Fibroblast of villous mesenchyme (primary cell): ENCODE results near the gene GALNT10. TPM values are rescaled to one million over a fixed set of nuclear protein-coding genes. Genes with fewer than 3 reads are reported as not detected.

Experiments used
- DNase-seq: peaks from one replicate; pipeline ENCODE4 v3.0.0-alpha.2; 2010; ENCODE audit warnings: low read depth
- H3K4me3 ChIP-seq: 2 replicates; pipeline ENCODE4 v1.5.1; 2011; ENCODE audit warnings: low read depth, mild to moderate bottlenecking, low read length
- total RNA-seq: library from RNA; depleted of rRNA; stranded (reverse); fragments of >200 nt; gene quantifications from 2 replicates; pipeline ENCODE4 v1.2.3, GENCODE V29; 2012
- TF ChIP-seq, protein P1 (sequence below): IDR thresholded peaks from 2 replicates; pipeline ENCODE4 v1.5.1; 2012; ENCODE audit warnings: low read depth, mild to moderate bottlenecking, low read length; ENCODE audit not compliant: insufficient read depth

GALNT10 gene
- total RNA-seq, 1 donor, result 40.6 TPM

DNA sequence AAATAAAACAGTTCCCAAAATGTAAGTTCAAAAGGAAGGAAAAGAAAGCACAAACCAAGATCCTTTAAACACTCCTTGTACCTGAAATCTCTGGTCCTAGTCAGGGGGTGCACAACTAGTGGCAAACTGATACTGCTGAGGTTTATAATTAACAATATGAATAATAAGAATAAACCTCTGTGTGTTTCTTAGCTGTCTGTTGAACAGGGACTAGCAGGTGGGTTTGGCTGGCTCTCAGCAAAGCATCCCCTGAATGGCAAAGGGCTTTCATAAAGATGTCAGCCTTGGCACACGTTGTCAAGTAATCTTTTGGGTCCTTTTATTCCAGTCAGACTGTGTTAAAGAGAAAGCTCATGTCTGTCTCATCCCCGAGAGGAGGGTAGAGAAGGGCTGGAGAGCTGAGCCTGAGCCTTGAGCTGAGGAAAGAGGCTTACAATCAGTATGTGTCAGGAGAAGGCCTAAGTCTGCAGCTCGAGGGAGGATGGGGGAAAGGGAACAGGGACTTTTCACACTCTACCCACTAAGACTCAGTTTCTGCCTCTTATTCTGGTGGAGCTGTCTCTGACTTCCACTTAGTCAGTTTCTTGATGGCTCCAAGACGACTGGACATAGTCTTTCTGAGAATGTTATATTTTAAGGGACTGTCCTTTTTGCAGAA is 123.0 kb downstream of the GALNT10 start:
- no peak for DNase-seq
- no peak overlapping the region for H3K4me3 ChIP-seq
- TF ChIP-seq, protein P1, sequence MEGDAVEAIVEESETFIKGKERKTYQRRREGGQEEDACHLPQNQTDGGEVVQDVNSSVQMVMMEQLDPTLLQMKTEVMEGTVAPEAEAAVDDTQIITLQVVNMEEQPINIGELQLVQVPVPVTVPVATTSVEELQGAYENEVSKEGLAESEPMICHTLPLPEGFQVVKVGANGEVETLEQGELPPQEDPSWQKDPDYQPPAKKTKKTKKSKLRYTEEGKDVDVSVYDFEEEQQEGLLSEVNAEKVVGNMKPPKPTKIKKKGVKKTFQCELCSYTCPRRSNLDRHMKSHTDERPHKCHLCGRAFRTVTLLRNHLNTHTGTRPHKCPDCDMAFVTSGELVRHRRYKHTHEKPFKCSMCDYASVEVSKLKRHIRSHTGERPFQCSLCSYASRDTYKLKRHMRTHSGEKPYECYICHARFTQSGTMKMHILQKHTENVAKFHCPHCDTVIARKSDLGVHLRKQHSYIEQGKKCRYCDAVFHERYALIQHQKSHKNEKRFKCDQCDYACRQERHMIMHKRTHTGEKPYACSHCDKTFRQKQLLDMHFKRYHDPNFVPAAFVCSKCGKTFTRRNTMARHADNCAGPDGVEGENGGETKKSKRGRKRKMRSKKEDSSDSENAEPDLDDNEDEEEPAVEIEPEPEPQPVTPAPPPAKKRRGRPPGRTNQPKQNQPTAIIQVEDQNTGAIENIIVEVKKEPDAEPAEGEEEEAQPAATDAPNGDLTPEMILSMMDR, result no peak

DNA sequence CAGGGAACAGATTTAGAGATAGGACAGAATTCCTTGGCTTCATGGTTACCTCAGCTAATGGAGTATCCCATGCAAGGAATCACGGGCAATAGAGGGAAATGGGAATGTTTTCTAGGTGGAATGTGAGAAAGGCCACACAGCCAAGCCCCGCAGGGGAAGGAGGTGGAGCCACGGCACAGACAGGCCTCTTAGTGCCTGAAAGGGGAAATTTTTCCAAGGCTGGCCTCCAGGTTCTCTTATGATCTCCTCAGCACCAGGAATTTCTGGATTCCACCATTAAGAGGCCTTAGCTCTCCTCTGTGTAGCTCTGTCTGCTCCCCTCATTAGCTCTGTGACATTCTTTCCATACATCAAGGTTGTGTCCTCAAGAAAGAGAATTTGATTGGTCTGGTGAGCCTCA is 124.7 kb downstream of the GALNT10 start:
- H3K4me3 ChIP-seq, result no peak overlapping the region
- no peak for DNase-seq
- TF ChIP-seq, protein P1, result no peak

DNA sequence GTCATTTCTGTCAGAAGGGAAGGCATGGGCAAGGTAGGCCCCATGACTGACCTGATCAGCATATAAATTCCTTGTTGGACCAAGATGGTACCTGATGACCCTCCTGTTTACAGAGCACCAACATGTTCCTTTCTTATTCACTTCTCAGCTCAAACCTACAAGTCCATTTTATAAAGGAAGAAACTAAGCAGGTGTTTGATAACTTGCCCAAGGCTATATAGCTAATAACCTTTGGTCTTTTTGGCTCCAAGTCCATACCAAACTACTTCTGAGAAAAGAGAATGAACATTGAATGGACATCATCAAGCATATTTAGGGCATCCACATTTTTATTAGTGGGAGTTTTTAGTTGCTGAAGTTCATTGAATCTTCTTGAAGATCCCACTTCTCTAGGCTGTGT is 125.2 kb downstream of the GALNT10 start:
- no peak for DNase-seq
- TF ChIP-seq, protein P1, result no peak
- H3K4me3 ChIP-seq, result no peak overlapping the region

DNA sequence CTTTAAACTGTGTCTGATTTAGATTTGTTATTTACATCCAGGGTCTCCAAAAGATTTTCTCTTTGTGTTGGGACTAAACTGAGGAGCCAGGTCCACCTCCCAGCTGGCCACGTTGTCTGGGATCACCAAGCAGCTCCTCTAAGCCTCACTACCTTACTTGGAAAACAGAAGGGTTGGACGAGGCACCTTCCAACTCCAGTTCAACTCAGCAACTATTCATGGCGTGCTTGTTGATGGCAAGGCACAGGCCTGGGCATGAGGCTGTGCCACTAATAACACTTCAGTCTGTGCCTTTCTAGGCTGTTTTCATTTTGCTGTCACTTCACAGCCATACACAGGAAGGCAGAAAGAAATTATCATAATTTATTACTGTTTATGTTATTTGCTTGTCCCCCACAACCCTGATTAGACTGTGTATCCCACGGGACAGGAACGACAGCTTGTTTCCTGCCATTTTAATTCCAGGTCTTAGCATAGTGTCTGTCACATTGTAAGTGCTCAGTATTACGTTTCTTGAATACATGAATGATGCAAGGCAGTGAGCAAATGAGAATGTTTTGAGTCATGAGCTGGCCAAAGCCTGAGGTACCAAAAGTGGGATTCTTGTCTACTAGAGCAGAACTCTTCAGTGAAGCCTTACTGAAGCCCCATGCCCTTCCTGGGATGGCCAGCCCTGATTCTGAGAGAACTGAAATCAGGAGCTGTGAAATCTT is 125.8 kb downstream of the GALNT10 start:
- no peak for DNase-seq
- TF ChIP-seq, protein P1, result no peak
- H3K4me3 ChIP-seq, result no peak overlapping the region

DNA sequence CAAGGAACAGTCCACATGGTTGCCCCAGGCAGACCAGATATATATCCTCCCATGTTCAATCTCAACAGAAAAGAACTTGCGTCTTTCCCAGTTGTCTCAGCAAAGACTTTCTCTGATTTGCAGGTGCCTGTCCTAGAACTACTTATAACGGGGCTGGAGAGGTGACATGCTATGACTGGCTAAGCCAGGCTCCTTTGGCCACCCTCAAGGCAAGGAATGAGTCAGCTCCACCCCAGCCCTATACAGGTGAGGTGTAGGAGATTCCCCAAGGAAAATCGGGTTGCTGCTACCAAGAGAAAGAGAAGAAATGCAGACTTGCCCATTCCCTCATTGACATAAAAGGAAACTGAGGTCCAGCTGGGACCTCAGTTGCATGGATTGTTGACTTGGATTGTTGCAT is 127.4 kb downstream of the GALNT10 start:
- DNase-seq, result no peak
- TF ChIP-seq, protein P1, result no peak
- H3K4me3 ChIP-seq, result no peak overlapping the region

DNA sequence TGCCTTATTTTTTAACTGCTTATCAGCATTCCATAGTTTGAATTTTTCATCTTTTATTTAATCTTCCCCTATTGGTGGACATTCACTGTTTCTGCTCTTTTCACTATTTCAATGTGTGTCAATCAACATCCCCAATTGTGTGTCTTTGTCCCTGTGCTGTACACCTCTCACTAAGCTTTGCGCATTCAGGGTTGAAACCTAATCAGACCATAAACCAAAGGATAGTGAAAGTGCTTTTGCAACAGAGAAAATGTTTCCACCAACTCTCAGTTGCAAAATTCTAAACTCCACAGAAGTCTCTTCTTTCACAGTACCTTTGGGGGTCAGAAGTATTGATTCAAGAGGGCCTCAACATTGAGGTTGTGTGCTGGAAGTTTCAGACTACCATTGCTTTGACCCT is 128.2 kb downstream of the GALNT10 start:
- no peak for DNase-seq
- no peak overlapping the region for H3K4me3 ChIP-seq
- TF ChIP-seq, protein P1, result no peak
